Right lobe of liver (tissue), 6 donors: Measurements from ENCODE around the gene UBE2H. TPM values are rescaled to one million over a fixed set of nuclear protein-coding genes. Genes with fewer than 3 reads are reported as not detected.
A peak's percentile ranks its signal among the peaks of the same experiment; 100 is the strongest.

Experiments
- ATAC-seq, 4 donors: fragments of 200-7000 bp; cut with Tn5 transposase; one replicate each; pipeline ENCODE4 v1.9.1; 2020; ENCODE audit warnings: mild to moderate bottlenecking in 4 of 4, moderate library complexity in 4 of 4
- DNase-seq, 3 donors: peaks; one replicate each; pipeline ENCODE4 v3.0.0-alpha.2; 2020
- H3K27ac ChIP-seq, 3 donors: fragments of 200-600 bp; one replicate each; pipeline ENCODE4 v1.8.0; 2022
- H3K27me3 ChIP-seq, 2 donors: fragments of 200-600 bp; one replicate each; pipeline ENCODE4 v1.8.0; 2022
- H3K36me3 ChIP-seq, 4 donors: fragments of 200-600 bp; sonication (generic) in 1 of 4; one replicate each; pipeline versions ENCODE4 v1.5.1 to v1.8.0; 2017 to 2022; ENCODE audit warnings: control low read depth in 1 of 4
- H3K4me1 ChIP-seq, 4 donors: fragments of 200-600 bp; sonication (generic) in 1 of 4; one replicate each; pipeline versions ENCODE4 v1.5.1 to v1.8.0; 2017 to 2022; ENCODE audit warnings: control low read depth in 1 of 4
- H3K4me3 ChIP-seq, 3 donors: fragments of 200-600 bp; one replicate each; pipeline ENCODE4 v1.8.0; 2022
- H3K9me3 ChIP-seq, 4 donors: fragments of 200-600 bp; sonication (generic) in 1 of 4; one replicate each; pipeline versions ENCODE4 v1.5.1 to v1.8.0; 2017 to 2022; ENCODE audit warnings: control low read depth in 1 of 4
- POLR2A ChIP-seq: fragments of 450-650 bp; IDR thresholded peaks from one replicate; pipeline ENCODE4 v1.6.1; 2017; ENCODE audit warnings: antibody characterized with exemption, mild to moderate bottlenecking
- WGBS: methylation state at CpG from one replicate; pipeline ENCODE4 v1.1.6; 2018; ENCODE audit warnings: low coverage, low lambda C conversion rate; ENCODE audit not compliant: insufficient coverage; ENCODE audit errors: missing lambda C conversion rate; 5-methylcytosine and 5-hydroxymethylcytosine counted together
- intact Hi-C, 2 donors: fragments of 100-400 bp; cut with DNase I; formaldehyde crosslinking; loops; one replicate each; pipeline versions ENCODE4 v1.11.2 to v1.14.1; 2022
- total RNA-seq, 6 experiments: library from RNA; depleted of rRNA in 2 of 6; stranded (reverse); fragments of >200 nt in 2 of 6; fragmentation: NEBNext Ultra II Directional in 3 of 6; extraction: Animal tissue kit (Norgen Biotek cat#: 25700) in 3 of 6; gene quantifications; one replicate each; pipeline versions ENCODE4 v1.1.0 to v1.2.4, GENCODE V29; 2016 to 2023
- TF ChIP-seq, protein P1 (sequence below), 4 donors: fragments of 200-600 bp in 3 of 4; fragments of 450-650 bp in 1 of 4; IDR thresholded peaks; one replicate each; pipeline versions ENCODE4 v1.5.1 to v1.8.0; 2016 to 2022; ENCODE audit warnings: antibody characterized with exemption in 4 of 4, mild to moderate bottlenecking in 2 of 4
- donor health status: DM: no; HTN: yes; CAD: no.
- donor health status: DM: no; HTN: no; CAD: no.
- donor health status: DM: no; HTN: no; CAD: no.
- donor health status: DM: no; HTN: yes; CAD: no.
- donor health status: DM: no; HTN: yes; CAD: no.

The UBE2H gene
- total RNA-seq, 6 experiments from 2014 or later: 27.4 to 47.0 (median 35.6) TPM

DNA sequence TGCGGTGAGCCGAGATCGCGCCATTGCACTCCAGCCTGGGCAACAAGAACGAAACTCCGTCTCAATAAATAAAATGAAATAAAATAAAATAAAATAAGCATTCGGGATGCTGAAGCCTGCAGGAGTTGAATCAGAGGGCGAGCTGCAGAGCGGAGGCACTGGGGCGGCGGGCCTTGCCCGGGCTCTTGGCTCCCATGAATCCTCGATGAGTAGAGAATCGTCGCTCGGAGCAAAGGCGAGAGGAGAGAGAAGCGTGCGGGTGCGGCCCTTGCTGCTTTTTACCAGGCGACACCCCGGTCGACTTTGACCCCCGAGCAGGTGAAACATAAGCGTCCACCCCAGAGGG lies 168.3 kb downstream of the UBE2H start:
- intact Hi-C loops: no loop called here
- DNase-seq: no peak
- 21% methylated on average over 14 of the region's 25 CpGs for WGBS
- ATAC-seq: no peak
- TF ChIP-seq, protein P1, sequence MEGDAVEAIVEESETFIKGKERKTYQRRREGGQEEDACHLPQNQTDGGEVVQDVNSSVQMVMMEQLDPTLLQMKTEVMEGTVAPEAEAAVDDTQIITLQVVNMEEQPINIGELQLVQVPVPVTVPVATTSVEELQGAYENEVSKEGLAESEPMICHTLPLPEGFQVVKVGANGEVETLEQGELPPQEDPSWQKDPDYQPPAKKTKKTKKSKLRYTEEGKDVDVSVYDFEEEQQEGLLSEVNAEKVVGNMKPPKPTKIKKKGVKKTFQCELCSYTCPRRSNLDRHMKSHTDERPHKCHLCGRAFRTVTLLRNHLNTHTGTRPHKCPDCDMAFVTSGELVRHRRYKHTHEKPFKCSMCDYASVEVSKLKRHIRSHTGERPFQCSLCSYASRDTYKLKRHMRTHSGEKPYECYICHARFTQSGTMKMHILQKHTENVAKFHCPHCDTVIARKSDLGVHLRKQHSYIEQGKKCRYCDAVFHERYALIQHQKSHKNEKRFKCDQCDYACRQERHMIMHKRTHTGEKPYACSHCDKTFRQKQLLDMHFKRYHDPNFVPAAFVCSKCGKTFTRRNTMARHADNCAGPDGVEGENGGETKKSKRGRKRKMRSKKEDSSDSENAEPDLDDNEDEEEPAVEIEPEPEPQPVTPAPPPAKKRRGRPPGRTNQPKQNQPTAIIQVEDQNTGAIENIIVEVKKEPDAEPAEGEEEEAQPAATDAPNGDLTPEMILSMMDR (IDR thresholded peaks at IDR 0.05): no peak
- TF ChIP-seq POLR2A: no peak
- Histone ChIP-seq H3K36me3 (no peaks in the 10 kb centered on the region), H3K4me3 (no peak overlapping the region), H3K9me3 (no peaks in the 10 kb centered on the region), H3K27me3 (peaks cover 8 to 61% of the 10 kb centered on the region in 2 donors), H3K27ac (no peak overlapping the region), H3K4me1 (peaks cover 0 to 41% (median 10%) of the 10 kb centered on the region in 4 donors)

DNA sequence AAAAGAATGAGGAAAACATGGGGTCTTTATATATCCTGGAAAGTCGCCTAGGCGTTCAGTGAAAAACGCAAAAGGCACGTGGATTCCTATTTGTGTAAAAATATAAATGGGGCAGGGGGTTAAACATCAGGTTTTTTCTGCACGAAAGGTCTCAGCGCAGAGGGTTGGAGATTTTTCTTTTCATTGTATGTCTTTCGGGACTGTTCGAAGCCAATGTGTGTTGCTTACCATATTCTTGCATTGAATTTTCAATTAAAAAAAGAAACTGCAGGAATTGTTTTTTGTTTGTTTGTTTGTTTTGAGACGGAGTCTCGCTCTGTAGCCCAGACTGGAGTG lies 169.2 kb downstream of the UBE2H start:
- Histone ChIP-seq H3K36me3 (no peaks in the 10 kb centered on the region), H3K27me3 (peaks cover 17 to 70% of the 10 kb centered on the region in 2 donors), H3K9me3 (no peaks in the 10 kb centered on the region), H3K27ac (no peak overlapping the region), H3K4me3 (no peak overlapping the region), H3K4me1 (peaks cover 0 to 45% (median 10%) of the 10 kb centered on the region in 4 donors)
- no peak for TF ChIP-seq POLR2A
- TF ChIP-seq, protein P1 (IDR thresholded peaks at IDR 0.05): no peak
- intact Hi-C loops: no loop called here
- DNase-seq (no peak), ATAC-seq (no peak)
- WGBS: 13% methylated on average over 10 of the region's 10 CpGs

DNA sequence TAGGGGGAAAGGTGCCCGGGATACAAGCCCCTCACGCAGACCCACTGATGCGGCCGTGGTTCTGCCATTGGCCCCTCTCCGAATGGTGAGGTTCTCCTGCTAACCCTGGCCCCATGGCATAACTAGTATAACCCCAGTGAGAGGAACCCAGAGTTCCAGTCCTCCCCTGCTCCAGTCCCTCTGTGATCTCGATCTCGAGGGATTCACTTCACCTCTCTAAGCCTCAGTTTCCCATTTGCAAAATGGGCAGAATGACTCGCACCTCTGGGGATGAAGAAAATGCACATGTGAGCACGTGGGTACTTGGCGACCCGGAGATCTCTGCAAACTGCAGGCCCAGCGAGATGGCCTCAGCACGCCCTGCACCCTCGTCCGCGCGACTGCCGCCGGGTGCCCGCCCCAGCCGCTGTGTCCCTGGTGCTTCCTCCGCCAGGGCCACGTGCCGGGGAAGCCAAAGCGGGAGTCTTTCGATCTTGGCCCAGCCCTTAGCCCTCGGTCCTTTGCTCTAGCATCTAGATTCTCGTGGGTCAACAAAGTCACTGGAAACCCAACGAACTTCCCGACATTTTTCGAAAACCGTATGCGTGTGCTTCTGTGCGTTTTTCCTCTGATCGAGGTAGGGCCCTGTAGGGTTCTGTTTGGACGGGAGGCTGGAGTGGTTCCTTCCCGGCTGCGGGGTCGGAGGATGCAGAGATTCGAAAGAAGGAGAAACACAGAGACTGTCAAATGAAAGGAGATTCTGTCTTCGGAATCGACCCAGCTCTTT lies 169.8 kb downstream of the UBE2H start:
- peaks cover 0 to 45% (median 10%) of the 10 kb centered on the region in 4 donors for H3K4me1 ChIP-seq

DNA sequence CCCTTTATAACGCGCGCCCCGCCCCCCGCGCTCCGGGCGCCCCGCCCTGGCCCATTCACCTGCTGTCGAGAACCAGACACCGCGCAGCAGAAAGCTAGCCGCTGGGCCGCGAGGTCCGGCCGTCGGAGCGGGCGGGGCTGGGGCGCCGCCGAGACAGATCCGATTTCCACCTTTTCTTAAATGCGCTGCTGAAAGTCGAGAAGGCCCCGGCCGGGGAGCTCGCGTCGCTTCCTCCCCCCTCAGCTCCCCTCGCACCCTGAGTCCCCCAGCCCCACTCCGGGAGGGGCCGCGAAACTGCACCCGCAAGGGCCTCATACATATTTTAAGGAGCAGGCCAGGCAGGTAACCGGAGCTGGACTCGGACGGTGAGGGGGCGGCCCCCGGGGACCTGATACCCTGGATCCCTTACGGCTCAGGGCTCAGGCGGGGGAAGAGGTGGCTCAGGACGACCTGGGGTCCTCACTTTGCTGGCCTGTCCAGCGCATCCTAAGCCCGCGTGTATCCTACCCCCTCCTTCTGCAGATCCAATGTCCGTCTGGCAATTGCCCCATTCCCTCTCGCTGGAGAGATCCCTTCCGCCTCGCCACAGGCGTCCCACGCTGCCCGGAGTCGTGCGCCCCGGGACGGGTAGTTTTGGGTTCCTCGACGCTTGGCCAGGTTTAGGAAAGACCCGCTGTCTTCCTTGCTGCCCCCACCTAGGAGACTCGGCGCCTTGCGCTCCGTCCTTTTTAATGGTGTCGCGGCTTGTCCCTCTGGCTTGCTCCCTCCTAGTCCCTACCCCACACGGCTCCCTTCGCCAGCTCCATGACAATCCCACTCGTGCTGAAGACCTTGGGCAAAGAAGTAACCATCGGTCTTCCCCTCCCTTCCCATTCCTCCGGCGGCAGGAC lies 170.6 kb downstream of the UBE2H start:
- H3K36me3 ChIP-seq: no peaks in the 10 kb centered on the region
- H3K27ac ChIP-seq: no peak overlapping the region
- no peak for TF ChIP-seq POLR2A
- TF ChIP-seq, protein P1 (IDR thresholded peaks at IDR 0.05): no peak
- H3K27me3 ChIP-seq: peaks cover 24 to 80% of the 10 kb centered on the region in 2 donors
- 7% methylated on average over 28 of the region's 73 CpGs for WGBS
- no peak overlapping the region for H3K4me3 ChIP-seq
- DNase-seq (no peak), ATAC-seq (peak in 1 of 4 donors; percentile 22)
- H3K9me3 ChIP-seq: no peaks in the 10 kb centered on the region
- H3K4me1 ChIP-seq: peaks cover 0 to 45% (median 10%) of the 10 kb centered on the region in 4 donors
- intact Hi-C loops: no loop called here

More for the DNA sequence above, 169.8 kb downstream of the UBE2H start:
- peaks cover 23 to 75% of the 10 kb centered on the region in 2 donors for H3K27me3 ChIP-seq
- H3K36me3 ChIP-seq: no peaks in the 10 kb centered on the region
- DNase-seq (no peak), ATAC-seq (peak in 1 of 4 donors; percentile 9)
- H3K9me3 ChIP-seq: no peaks in the 10 kb centered on the region
- no peak overlapping the region for H3K4me3 ChIP-seq
- no peak overlapping the region for H3K27ac ChIP-seq
- 5% methylated on average over 28 of the region's 42 CpGs for WGBS
- TF ChIP-seq, protein P1 (IDR thresholded peaks at IDR 0.05): no peak
- no peak for TF ChIP-seq POLR2A
- intact Hi-C loops: no loop called here
